ENCODE results near the gene BOLA1. TPM values are rescaled to one million over a fixed set of nuclear protein-coding genes. Genes with fewer than 3 reads are reported as not detected.
A peak's percentile ranks its signal among the peaks of the same experiment; 100 is the strongest.

The BOLA1 gene
- 20.4 TPM for total RNA-seq (2021; ENCODE audit: unreplicated experiment)
- 21.2 and 22.9 TPM in 2 replicates for polyA plus RNA-seq (2012)
- percentile 45 among the genes with signal in this experiment for Bru-seq, nascent RNA
- percentile 28 among the genes with signal in this experiment for BruChase-seq, experiment 1, labeled RNA remaining after a 6-hour chase
- BruChase-seq, experiment 2, labeled RNA remaining after a 2-hour chase, result percentile 39 among the genes with signal in this experiment
- long read RNA-seq, partial matches to known transcripts, result 0 of 14 reads
- long read RNA-seq, other reads (novel, unspliced or antisense), result 8 of 14 reads

- CTCF ChIA-PET, result interaction anchor here (1.3 kb wide), 1 partner anchor 11 kb away, joined by 3 read pairs; no protein-coding TSS in a partner anchor
- no peaks in the 10 kb centered on the region for H3K9me2 ChIP-seq (ENCODE audit: insufficient read depth)
- BruUV-seq (replicated peaks), result TSS peak; percentile 83
- H3K27ac ChIP-seq (ENCODE audit: low read depth, low read length), result peak within 1 kb of the TSS; percentile 70
- H3K79me2 ChIP-seq (ENCODE audit: insufficient read depth, low read length), result peaks cover 8% of the 10 kb centered on the region
- ATAC-seq (peak; percentile 97), DNase-seq (ENCODE audit: low read depth, low spot score) (peak; percentile 86)
- no peaks in the 10 kb centered on the region for H3K9me3 ChIP-seq (ENCODE audit: control insufficient read depth in 1 of 2, insufficient read depth in 1 of 2, low read depth in 1 of 2, low read length in 2 of 2)
- intact Hi-C loops (cut with micrococcal nuclease), result no loop called here
- peak within 1 kb of the TSS; percentile 80 for H3K9ac ChIP-seq (ENCODE audit: low read length)
- H2AFZ ChIP-seq (ENCODE audit: low read depth, low read length, poor library complexity, severe bottlenecking), result peak within 1 kb of the TSS; percentile 55
- H3K4me1 ChIP-seq (ENCODE audit: control insufficient read depth in 1 of 2, insufficient read depth in 2 of 2, low read length in 2 of 2), result peaks cover 0 to 14% of the 10 kb centered on the region in 2 experiments; a peak in 2 of 4 replicates
- POLR2A ChIA-PET, result interaction anchor here (1.0 to 1.3 kb wide), 2 partner anchors 12 to 29 kb away, joined by 3 to 8 read pairs; a partner anchor contains a TSS
- RAD21 ChIA-PET (ENCODE audit: low non-redundant PET in 1 of 2, low total read pairs in 2 of 2, uncharacterized antibody in 2 of 2, unreplicated experiment in 2 of 2), result no interaction called here
- peak within 1 kb of the TSS; percentile 59 to 73 for H3K4me3 ChIP-seq (replicated peaks in 1 of 2; ENCODE audit: low read depth in 1 of 2, low read length in 2 of 2)
- no peaks in the 10 kb centered on the region for H3K27me3 ChIP-seq (ENCODE audit: insufficient read depth, low read length)
- H3K36me3 ChIP-seq (ENCODE audit: control insufficient read depth in 1 of 2, insufficient read depth in 2 of 2, low read length in 2 of 2), result no peaks in the 10 kb centered on the region; a peak in 1 of 4 replicates
- H3K4me2 ChIP-seq (ENCODE audit: low read length), result peak within 1 kb of the TSS; percentile 93
- no peaks in the 10 kb centered on the region for H4K20me1 ChIP-seq (ENCODE audit: insufficient read depth)
- peak; percentile 91 for TF ChIP-seq POLR2AphosphoS5 (IDR thresholded peaks at IDR 0.05; ENCODE audit: low read depth, low read length)
- no peak for TF ChIP-seq SRF (IDR thresholded peaks at IDR 0.05; ENCODE audit: low read depth)
- TF ChIP-seq ATF3 (IDR thresholded peaks at IDR 0.05), result no peak
- no peak for TF ChIP-seq EGR1 (IDR thresholded peaks at IDR 0.05; ENCODE audit: low read depth)
- TF ChIP-seq REST (IDR thresholded peaks at IDR 0.05; ENCODE audit: low read depth), result no peak
- TF ChIP-seq ELF1 (IDR thresholded peaks at IDR 0.05; ENCODE audit: borderline replicate concordance, low read depth), result no peak; the same call in 1 of the 2 replicates
- TF ChIP-seq ZBTB33 (IDR thresholded peaks at IDR 0.05; ENCODE audit: extremely low read depth, insufficient replicate concordance, low read length), result no peak
- TF ChIP-seq MAX (IDR thresholded peaks at IDR 0.05), result peak; percentile 92
- TF ChIP-seq YY1 (IDR thresholded peaks at IDR 0.05; ENCODE audit: extremely low read depth, insufficient replicate concordance, low read depth, low read length), result peak; percentile 90
- TF ChIP-seq ZNF274 (IDR thresholded peaks at IDR 0.05; ENCODE audit: low read depth, low read length), result no peak
- peak; percentile 63 for TF ChIP-seq SP1 (IDR thresholded peaks at IDR 0.05; ENCODE audit: low read depth)
- peak; percentile 68 for TF ChIP-seq POLR2A (IDR thresholded peaks at IDR 0.05; ENCODE audit: borderline replicate concordance, extremely low read depth, insufficient read depth, insufficient read length)
- no peak; the same call in 1 of the 2 replicates for TF ChIP-seq SIN3A (IDR thresholded peaks at IDR 0.05; ENCODE audit: low read depth)
- peak; percentile 72 for TF ChIP-seq ZFX (IDR thresholded peaks at IDR 0.05)
- no peak for TF ChIP-seq TCF7L2 (IDR thresholded peaks at IDR 0.05; ENCODE audit: borderline replicate concordance, extremely low read depth, insufficient read depth, insufficient read length)
- peak; percentile 90; the same call in 1 of the 2 replicates for TF ChIP-seq CBX3 (IDR thresholded peaks at IDR 0.05; ENCODE audit: low read depth)
- no peak for TF ChIP-seq EZH2 (IDR thresholded peaks at IDR 0.05)
- no peak for TF ChIP-seq FOSL1 (IDR thresholded peaks at IDR 0.05; ENCODE audit: low read depth)
- no peak for TF ChIP-seq CEBPB (IDR thresholded peaks at IDR 0.05; ENCODE audit: low read depth)
- no peak for TF ChIP-seq JUND (IDR thresholded peaks at IDR 0.05)
- no peak for TF ChIP-seq EZH2phosphoT487 (IDR thresholded peaks at IDR 0.05; ENCODE audit: borderline replicate concordance)
These were observed at the start of gene BOLA1 for GRCh38 chr1:149899460-149900284. Gene BOLA1, plus strand, starts transcription at chr1:149899568. Its CDS starts 492 bp downstream, at chr1:149900060.

All from HCT116 (cell line).